GM18520 (cell line): ENCODE measurements around the gene WDR26.
A peak's percentile ranks its signal among the peaks of the same experiment; 100 is the strongest.

Experiments
- ATAC-seq: cut with Tn5 transposase; IDR thresholded peaks from one replicate; pipeline ENCODE4 v1.9.1; 2021; ENCODE audit not compliant: unreplicated experiment

WDR26 gene

DNA sequence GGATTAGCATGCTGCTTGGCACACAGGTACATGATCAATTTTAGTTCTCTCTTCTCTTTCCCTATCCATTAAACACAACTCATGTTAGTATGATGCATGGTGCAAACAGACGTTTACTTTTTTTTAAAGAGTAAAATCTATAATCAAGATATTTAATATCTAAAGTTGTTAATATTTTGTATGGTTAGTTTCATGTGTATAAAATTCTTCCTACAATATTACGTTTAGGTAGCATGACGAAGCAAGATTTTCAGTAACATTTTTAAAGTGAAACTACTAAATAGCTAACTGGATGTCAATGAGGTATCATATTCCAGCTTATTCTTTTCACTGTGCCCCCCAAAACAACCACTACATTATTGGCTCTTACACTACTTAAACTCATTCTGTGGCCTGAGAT is 41.3 kb downstream of the WDR26 start:
- no peak for ATAC-seq

DNA sequence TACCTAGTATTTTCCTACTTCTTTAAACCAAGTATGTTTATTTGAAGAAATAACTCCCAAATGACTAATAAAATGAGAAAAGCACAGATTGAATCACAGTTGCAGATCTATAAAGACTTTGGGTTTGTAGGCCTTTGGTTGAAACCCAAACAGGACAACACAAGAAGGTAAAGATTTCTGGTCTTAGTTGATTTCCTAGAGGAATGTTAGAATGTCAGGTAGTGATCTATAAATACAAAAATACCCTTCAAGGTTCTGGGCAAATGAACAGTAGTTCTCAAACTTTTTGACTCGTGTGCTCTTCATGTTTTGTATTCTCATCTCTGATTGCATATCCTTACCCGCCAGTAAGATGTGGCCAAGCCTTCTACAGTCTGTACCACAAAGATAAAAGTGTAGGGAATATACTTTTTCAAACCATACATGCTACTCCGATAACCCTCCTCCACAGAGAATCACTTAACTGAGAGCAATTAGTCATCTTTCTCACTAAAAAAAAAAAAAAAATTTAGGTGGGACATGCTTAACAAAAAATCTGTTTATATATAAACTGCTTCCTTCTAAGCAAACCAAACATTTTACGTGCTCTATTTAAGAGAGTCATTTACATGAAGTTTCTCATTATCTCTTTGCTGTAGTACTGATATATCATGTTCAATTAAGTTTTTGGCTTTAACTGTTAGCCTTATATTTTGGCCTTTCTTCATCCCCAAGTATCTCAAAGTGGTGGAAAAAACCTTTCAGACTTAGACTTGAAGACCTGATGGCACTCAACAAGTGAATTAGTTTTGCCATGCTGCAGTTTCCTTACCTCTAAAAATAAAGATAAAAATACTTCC is 42.0 kb downstream of the WDR26 start:
- no peak for ATAC-seq

DNA sequence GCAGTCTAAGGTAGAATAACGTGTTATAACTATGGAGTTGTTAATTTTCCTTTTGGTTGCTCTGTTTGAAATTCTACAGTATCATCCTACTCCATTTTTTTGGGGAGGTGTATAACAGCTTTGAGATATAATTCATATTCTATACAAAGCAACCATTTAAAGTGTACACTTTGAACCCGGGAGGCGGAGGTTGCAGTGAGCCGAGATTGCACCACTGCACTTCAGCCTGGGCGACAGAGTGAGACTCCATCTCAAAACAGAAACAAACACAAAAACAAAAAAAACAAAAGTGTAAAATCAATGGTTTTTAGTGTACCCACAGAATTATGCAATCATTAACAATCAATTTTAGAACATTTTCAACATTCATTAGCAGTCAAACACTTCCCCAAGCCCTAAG is 44.1 kb downstream of the WDR26 start:
- no peak for ATAC-seq

DNA sequence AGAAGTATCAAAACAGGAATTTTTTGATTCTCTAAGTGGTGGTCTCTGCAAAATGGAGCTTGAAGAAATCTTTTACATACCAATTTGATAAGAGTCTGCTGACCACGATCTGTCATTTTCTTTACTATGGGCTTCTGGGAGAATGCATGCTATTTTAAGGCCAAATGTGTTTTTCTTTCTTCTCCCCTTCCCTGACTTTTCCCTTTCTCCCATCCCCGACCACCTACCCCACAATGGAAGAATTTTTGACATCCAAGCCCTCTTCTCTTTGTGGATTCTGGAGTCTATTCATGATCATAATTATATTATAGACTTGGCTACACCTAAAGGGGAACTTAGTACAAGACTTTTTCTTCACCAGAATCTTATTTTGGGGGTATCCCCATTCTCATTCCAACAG is 46.7 kb downstream of the WDR26 start:
- ATAC-seq = no peak

DNA sequence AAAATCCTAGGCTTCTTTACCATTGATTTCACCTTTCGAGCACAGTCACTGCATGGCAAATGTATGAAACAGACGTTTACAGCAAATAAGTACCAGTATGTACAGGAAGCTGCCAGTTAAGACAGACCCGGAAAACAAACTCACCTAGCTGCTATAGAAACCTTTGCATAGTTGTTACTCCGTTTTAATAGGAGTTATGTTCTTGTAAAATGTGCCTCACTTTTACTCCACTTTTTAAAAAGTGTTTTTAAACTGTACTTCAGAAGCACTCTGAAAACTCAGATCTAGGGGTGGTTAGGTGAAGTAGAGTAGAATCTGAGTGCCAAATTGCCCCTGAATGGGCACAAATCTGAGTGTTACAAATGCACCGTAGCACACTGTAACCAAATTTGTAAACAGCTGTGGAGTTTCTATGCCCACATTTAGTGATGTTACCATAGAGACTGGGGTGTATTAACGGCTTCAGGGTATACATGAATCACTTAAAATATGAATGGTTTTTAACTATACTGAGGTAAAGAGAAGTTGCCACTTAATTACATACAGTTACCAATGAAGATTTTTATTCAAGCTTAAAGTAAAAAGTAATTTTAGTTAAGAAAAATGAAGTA is 47.2 kb downstream of the WDR26 start:
- no peak for ATAC-seq

DNA sequence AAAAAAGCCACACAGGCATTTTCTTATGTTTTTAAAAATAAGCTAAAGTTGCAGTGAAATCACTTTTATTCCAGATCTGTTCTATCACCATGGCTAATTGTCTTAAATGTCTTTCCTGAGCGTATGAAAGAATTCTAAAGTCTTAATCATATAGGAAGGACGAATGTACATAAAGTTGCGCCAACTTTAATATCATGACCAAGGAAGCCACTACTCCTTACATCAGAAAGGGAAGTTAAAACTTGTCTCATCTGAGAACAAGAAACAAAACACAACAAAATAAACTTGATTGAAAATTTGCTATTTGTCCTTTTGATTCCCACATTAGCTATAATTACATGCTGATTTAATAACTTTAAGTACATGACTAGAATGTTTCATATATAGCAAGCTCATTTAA is 51.4 kb downstream of the WDR26 start:
- ATAC-seq = no peak

DNA sequence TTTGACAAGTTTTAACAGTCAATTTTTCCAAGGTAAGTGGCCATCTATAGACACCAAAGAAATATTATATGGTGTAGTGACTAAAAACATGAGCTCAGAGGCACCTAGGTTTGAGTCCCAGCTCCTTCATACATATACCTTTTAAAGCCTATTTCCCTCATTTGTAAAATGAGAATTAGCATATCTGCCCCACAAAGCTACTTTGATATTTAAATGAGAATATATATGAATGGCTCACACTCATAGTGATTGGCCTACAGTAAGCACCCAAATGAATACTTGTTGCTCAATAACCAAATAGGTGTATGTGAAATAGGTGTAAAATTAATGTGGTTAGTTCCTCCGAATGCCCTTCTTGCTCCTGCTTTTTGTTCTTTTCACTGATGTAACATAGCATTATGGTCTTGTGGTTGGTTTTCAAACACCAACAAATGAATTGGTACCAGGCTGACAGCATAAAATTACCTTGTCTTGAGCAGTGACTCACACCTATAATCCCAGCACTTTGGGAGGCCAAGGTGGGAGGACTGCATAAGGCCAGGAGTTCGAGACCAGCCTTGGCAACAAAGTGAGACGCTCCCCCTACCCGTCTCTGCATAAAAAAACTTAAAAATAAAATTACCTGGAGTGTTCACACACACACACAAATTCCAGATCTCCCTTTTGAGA is 52.6 kb downstream of the WDR26 start:
- no peak for ATAC-seq

DNA sequence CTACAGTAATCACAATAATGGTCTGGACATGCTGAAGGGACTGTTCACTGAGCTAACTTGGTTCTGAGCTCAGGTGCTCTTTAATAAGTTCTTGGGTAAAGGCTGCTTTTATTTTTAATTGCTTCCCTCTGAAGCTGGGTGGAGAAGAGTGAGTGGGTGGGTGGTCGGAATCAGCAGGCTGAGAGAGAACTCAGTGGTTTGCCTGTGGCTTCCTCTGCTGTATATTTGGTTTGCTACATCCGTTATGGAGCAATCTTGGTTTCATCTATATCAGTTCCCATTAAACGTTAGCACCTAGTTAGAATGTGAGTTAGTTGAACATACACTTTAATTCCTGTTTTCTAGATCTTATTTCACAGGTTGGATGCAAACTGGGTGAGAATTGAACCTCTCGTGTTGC is 54.6 kb downstream of the WDR26 start:
- peak; percentile 32 for ATAC-seq

DNA sequence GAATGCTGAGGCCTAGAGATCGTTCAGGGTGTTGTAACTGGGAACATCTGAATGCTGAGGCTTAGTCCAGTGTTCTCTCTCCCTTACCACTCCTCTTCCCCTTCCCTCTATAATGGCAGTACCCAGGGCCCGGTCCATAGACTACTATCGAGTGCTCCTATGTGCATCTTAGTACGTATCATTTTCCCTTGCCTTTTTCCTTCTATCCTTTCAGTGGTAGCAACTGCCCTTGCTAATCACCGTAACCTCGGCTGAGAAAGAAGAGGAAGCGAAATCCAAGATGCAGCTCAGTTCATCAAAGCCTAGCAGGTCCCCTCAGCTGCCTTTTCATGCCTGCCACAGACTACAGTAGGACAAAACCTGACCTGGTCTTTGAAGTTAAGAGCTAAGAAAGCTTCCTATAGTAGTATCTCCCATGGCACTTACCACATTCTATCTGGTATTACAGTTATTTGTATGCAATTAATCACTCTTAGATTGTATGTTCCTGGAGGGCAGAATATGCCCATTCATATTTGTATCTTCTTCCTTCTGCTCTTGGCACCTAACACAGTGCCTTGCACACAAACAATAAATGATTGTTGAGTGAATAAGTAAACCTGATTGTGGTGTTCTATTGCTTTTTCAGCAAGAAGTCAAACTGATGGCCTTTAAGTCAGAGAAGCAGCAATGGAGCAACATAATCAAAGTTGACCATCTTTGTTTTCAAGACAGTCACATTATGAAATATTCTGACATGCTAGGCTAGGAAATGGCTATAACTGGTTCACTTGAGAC is 55.6 kb downstream of the WDR26 start:
- no peak for ATAC-seq

DNA sequence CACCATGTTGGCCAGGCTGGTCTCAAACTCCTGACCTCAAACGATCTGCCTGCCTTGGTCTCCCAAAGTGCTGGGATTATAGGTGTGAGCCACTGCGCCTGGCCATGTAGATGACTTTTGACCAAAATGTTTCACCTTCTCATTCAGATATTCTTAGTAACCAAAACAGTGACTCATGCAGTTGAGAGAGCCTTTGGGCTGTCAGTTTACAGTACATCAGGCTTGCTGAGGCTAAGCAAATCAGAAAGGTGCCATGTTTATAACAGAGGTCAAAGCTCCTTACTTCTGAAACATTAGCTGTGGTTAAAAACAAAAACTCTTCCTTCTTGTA is 57.0 kb downstream of the WDR26 start:
- peak; percentile 72 for ATAC-seq

DNA sequence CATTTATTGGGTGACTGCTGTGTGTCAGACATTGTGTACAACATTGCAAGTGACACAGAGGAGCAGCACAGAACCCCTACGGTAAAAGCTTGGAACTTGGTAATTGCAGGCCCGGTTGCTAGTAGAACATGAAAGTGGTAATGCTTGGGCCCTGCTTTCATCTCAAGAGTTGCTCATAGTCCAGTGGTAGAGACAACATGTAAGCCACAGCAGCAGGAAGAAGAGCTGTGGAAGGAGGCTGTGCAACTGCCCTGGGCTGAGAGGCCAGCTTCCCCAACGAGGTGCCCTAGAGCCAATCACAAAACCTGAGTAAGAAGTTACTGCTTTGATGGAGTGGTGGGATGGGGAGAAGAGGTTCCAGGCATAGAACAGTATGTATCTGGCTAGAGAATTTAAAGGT is 59.5 kb downstream of the WDR26 start:
- no peak for ATAC-seq

DNA sequence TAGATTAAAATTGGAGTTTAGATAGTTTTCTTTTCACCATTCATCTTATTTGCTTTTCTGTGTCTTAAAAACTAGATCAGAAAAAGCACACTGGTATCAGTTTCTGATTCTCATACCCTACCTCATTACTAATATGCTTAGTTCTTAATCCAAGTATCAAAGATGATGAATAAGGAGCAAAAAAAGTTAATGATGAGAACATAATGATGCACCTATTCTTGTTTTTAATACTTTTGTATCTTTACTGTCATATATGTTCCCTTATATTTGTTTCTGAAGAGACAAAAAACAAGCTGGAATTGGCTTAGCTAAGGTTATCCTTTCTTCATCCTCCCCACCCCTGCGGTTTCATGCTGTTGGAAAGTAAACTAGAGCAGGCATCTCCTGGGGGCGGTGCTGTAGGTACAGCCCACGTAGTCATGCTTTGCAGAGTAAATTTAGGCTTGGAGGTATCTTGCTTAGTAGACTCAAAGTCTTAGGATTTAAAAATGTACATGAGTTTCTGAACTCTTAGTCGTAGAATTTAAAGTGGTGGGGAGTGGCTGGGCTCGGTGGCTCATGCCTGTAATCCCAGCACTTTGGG is 61.5 kb downstream of the WDR26 start:
- no peak for ATAC-seq

DNA sequence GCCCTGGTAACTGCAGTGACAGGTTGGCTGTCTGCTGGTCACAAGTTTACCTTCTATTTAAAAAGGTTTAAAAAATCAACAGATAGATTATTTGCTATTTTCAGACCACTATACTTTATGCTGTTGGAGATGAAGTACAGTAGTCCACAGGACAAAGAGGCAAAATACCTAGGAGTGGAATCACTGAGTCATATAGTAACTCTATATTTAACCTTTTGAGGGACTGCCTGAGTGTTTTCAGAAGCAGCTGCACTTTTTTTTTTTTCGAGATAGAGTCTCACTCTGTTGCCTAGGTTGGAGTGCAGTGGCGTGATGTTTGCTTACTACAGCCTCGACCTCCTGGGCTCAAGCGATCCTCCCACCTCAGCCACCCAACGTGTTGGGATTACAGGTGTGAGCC is 66.2 kb downstream of the WDR26 start:
- ATAC-seq = peak; percentile 69

DNA sequence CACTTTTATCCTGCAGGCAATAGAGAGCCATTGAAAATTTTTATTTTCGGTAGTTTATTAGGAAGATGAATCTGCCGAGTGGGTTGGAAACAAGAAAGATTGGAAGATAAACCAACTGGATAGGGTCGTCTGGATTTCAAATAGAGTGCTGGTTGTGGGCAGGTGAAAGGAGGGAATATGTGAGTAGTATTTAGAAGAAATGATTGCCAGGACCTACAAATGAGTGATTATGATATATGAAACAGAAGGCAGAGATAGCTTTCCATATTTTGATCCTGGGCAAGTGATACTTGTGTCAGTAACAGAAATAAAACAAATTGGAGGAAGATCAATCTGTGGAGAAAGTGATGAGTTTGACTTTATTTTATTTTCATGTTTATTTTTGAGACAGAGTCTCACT is 75.4 kb downstream of the WDR26 start:
- no peak for ATAC-seq

DNA sequence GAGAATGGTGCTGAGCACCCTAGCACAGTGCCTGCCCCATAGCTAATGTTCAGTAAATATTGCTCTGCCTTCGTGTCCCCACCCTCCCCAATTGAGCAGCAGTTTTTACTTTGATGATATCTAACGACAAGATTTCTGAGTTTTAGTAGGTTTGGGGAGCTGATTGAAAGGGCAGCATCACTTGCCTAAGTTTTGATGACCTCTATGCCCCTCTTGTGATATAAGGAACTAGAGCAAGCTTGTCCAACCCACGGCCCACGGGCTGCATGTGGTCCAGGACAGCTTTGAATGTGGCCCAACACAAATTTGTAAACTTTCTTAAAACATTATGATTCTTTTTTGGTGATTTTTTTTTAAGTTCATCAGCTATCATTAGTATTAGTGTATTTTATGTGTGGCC is 76.4 kb downstream of the WDR26 start:
- no peak for ATAC-seq

DNA sequence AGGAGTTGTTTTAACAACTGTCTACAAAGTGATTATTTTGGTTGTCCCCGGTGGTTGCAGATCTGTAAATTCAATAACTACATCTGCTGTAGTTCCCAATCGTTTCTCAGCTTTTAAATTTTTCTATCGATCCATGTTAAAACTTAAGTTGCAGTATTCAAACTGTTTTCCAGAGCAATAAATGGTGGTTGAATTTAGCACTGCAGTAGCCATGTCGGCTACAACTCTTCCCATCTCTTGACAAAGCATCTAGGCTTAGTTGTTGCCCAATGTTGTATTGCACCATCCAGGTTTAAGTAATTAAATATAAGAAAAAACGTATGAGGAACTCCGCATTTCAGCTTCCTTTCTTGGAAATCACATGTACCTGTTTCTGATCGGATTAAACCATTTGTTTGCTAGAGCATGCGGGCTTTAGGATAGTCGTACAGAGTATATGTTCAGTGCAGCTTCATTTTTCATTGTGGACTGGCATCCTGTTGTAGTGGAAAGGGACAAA is 76.9 kb downstream of the WDR26 start:
- no peak for ATAC-seq

DNA sequence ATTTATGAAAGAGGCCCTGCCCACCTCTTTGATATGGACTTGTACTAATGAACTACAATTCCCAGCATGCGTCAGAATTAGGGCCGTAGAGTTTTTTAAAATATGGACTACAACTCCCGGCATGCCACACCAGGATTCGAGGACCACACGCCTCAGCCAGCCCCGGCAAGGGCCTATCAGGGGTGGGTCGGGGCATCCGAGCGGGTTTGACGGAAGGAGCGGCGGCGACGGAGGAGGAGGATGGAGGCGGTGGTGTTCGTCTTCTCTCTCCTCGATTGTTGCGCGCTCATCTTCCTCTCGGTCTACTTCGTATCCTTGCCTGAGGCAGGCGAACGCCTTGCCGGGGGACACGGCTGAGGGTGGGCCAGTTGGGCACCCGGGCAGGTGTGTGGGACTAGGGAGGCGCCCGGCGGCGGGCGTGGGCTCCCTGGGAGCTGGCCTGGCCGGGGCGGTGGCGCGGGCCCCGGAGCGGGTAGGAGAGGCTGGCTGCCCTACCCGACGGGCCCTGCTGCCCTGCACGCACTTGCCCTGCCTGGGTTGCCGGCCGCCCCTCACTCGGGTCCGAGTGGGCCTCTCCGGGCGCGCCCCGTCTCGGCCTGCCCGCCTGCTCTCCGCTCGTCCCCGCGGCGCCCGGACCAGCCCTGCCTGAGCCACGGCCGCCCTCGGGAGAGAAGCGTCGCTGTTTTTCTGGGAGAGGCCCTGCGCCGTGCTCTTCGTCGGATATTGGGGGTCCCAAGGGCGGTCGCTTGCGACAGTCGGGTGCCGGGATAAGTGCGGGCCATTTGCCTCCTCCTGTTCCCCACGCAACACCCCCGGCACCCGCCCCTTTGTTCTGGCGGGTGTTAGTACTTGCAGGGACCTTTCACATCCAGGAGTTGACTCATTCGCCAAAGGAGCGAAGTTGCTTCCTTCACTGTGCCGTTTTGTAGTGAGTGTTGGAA is 77.6 kb downstream of the WDR26 start, which contains the start of gene CNIH4:
Gene CNIH4 (plus strand): TSS at position 195 of the 941 bp plus-strand sequence. CDS start 46 bp downstream, at position 241.
- ATAC-seq = peak; percentile 96

DNA sequence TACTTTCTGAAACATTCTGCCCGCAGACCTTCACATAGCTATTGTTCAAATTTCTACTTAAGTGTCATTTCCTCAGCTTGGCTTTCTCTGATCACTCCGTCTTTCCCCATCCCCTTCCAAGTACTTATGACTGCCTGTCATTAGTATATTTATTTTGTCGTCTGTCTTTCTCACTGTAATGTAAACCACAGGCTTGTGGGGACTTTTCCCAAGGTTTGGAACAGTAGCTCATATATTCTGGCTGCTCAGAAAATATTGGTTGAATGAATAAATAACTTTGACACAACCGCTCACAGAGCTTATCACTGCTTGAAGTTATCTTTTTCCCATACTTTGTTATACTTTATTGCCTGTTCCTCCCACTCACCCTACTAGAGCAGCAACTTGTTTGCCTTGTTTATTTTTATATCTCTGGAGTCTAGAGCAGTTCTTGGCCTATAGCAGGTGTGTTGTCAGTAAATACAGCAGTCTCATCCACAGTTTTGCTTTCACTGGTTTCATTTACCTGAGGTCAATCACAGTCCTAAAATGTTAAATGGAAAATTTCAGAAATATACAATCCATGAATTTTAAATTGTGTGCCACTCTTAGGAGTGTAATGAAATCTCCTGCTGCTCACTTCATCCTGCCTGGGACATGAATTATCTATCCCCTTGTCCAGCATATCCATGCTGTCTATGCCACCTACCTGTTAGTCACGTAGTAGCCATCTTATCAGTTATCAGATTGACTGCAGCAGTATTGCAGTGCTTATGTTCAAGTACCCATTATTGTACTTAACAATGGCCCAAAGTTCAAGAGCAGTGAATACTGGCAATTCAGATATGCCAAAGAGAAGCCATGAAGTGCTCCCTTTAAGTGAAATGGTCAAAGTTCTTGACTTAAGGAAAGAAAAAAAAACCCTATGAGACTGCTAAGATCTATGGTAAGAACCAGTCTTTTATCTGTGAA is 80.3 kb downstream of the WDR26 start:
- no peak for ATAC-seq
